Prostate gland (tissue), 2 donors: ENCODE results near the gene RHAG. TPM values are rescaled to one million over a fixed set of nuclear protein-coding genes. Genes with fewer than 3 reads are reported as not detected.
"Not testable (repeated sequence)": the region's sequence is repeated elsewhere in the genome, so short reads cannot be mapped to it uniquely, and the experiment has no call there.

ENCODE experiments used
- DNase-seq: peaks from one replicate; pipeline ENCODE4 v3.0.0-alpha.2; 2019; ENCODE audit warnings: low spot score
- H3K27ac ChIP-seq, 2 donors: fragments of 200-600 bp; sonication (generic); 2 replicates each; pipeline ENCODE4 v1.5.1; 2017 to 2019
- H3K27me3 ChIP-seq: fragments of 200-600 bp; sonication (generic); replicated peaks from 2 replicates; pipeline ENCODE4 v1.5.1; 2019; ENCODE audit not compliant: insufficient read depth
- H3K36me3 ChIP-seq, 2 donors: fragments of 200-600 bp; sonication (generic); 1 replicate in 1 of 2; 2 replicates in 1 of 2; pipeline versions ENCODE4 v1.5.1 to v1.8.1; 2017 to 2019
- H3K4me1 ChIP-seq: fragments of 200-600 bp; sonication (generic); replicated peaks from 2 replicates; pipeline ENCODE4 v1.5.1; 2019
- H3K4me3 ChIP-seq, 2 donors: fragments of 200-600 bp; sonication (generic); 2 replicates each; pipeline ENCODE4 v1.5.1; 2017 to 2019
- H3K9me3 ChIP-seq: fragments of 200-600 bp; sonication (generic); 2 replicates; pipeline ENCODE4 v1.5.1; 2017
- CTCF ChIP-seq, 4 experiments: fragments of 200-600 bp in 2 of 4; fragments of 450-650 bp in 2 of 4; sonication (generic) in 2 of 4; IDR thresholded peaks; 1 replicate in 3 of 4; 2 replicates in 1 of 4; pipeline ENCODE4 v1.5.1; 2016 to 2019; ENCODE audit warnings: antibody characterized with exemption in 4 of 4, mild to moderate bottlenecking in 2 of 4, moderate library complexity in 2 of 4
- POLR2A ChIP-seq: fragments of 450-650 bp; IDR thresholded peaks from one replicate; pipeline ENCODE4 v1.6.1; 2016; ENCODE audit warnings: antibody characterized with exemption, mild to moderate bottlenecking
- POLR2AphosphoS5 ChIP-seq: sonication (generic); formaldehyde crosslinking; IDR thresholded peaks from one replicate; pipeline ENCODE4 v1.6.1; 2017; ENCODE audit warnings: antibody characterized with exemption
- WGBS: methylation state at CpG from one replicate; pipeline ENCODE4 v1.1.5; 2018; 5-methylcytosine and 5-hydroxymethylcytosine counted together
- intact Hi-C: fragments of 100-400 bp; cut with DNase I; formaldehyde crosslinking; loops from one replicate; pipeline ENCODE4 v1.14.2; 2022
- total RNA-seq, 2 donors: library from RNA; depleted of rRNA; stranded (reverse); fragments of >200 nt; gene quantifications; one replicate each; pipeline ENCODE4 v1.1.0, GENCODE V29; 2016

The RHAG gene
- total RNA-seq, 2 donors from 2014 or later, result not detected

DNA sequence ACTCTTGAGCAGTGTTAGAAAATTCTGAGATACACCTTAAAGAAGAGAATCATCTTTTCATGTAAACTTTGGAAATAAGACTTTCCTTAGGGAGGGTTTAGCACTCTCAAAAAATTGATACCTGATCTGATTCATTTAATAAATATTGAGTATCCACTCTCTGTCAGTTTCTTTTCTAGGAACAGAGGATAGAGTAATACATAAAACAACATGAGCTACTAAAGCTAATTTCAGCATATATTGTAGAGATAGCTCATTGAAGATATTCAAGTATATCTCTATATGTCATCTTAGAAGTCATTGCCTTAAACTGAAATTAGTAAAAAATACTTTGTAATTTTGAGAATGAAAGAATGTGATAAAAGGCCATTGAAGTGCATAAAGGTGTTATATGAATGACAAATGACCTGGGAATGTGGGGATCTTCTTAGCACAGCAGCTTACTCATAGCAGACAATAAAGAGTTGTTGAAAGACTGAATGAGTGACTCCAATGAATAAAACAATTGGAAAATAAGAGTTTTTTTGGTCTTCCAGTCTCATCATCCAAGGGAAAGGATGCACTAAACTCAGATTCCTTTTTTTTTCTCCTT, 29.2 kb downstream of the RHAG start:
- no peaks in the 10 kb centered on the region for H3K4me1 ChIP-seq
- DNase-seq, result no peak
- no peaks in the 10 kb centered on the region for H3K9me3 ChIP-seq
- H3K4me3 ChIP-seq, result no peak overlapping the region
- no peak overlapping the region for H3K27ac ChIP-seq
- no peaks in the 10 kb centered on the region for H3K27me3 ChIP-seq
- H3K36me3 ChIP-seq, result no peaks in the 10 kb centered on the region
- TF ChIP-seq CTCF (IDR thresholded peaks at IDR 0.05) (peak in 2 of 4 experiments; percentile 6 to 7), POLR2A (no peak), POLR2AphosphoS5 (no peak)
- intact Hi-C loops, result no loop called here

DNA sequence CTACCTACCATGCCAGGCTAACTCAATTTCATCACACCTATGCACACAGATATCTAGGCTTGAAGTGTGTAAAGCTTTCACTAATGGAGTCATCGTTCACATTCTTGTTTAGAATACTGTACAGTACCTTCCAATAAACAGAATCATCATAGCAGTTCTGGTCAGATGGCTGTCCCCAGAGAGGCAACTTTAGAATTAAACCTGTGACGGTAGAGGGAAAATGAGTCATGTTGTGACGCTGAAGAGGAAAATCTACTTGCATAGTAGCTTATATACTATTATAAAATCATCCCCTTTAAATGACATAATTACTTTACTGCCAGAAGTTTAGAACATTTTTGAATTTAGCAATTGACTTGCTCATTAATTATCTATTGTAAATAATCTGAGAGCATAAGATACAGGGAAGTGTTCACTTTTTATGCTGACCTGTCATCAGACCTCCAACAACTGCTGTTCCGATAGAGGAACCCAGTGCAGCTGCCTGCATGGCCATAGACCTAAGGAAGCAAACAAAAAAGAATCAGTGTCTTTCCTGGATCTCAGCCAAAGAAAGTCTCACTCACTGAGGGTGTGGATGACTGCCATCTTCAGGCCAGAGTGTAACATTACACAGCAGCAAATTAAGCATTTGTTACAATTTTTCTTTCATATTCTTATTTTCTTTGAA, 29.8 kb downstream of the RHAG start:
- H3K4me1 ChIP-seq, result no peaks in the 10 kb centered on the region
- 28% methylated on average over 4 of the region's 4 CpGs for WGBS
- TF ChIP-seq POLR2AphosphoS5 (peak; percentile 45), CTCF (IDR thresholded peaks at IDR 0.05) (peak; percentile 38 to 85 (median 76)), POLR2A (no peak)
- no peaks in the 10 kb centered on the region for H3K27me3 ChIP-seq
- intact Hi-C loops, result no loop called here
- no peak overlapping the region for H3K27ac ChIP-seq
- no peaks in the 10 kb centered on the region for H3K9me3 ChIP-seq
- peak; percentile 52 for DNase-seq
- no peak overlapping the region for H3K4me3 ChIP-seq
- no peaks in the 10 kb centered on the region for H3K36me3 ChIP-seq

GRCh38 chr6:49604080-49604479, 32.6 kb downstream of the RHAG start:
- intact Hi-C loops, H3K4me1 ChIP-seq, DNase-seq: not testable (repeated sequence)

GRCh38 chr6:49587262-49587661, 49.4 kb downstream of the RHAG start:
- 88% methylated on average over 5 of the region's 5 CpGs for WGBS
- H3K4me1 ChIP-seq, intact Hi-C loops: not testable (repeated sequence)

More at GRCh38 chr6:49604080-49604479, 32.6 kb downstream of the RHAG start:
- not testable (repeated sequence) for H3K9me3 ChIP-seq, H3K27ac ChIP-seq, H3K27me3 ChIP-seq, H3K36me3 ChIP-seq, H3K4me3 ChIP-seq
- WGBS, result 96% methylated on average over 3 of the region's 3 CpGs

DNA sequence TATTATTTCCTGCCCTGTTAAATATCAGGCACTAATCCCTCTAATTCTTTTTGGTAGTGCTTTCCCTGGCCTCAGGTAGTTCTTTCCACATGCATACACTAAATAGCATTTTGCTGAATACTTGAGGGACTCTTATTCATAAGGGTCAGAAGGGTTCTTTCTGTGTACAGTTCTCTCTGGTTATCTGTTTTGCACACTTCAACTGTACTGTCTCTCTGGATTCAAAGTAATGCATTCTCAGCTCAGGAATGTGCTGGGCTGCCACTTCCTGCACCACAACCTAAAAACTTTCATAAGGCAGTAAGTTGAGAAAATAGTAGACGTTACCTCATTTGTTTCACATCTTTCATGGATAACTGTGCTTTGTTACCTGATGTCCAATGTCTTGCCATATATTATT, 54.1 kb downstream of the RHAG start:
- 41% methylated on average over 1 of the region's 1 CpG for WGBS
- intact Hi-C loops, result no loop called here
- H3K27ac ChIP-seq, result no peak overlapping the region
- no peak for DNase-seq
- H3K36me3 ChIP-seq, result no peaks in the 10 kb centered on the region
- no peak overlapping the region for H3K4me3 ChIP-seq
- no peaks in the 10 kb centered on the region for H3K4me1 ChIP-seq
- H3K9me3 ChIP-seq, result no peaks in the 10 kb centered on the region
- TF ChIP-seq POLR2A (no peak), CTCF (IDR thresholded peaks at IDR 0.05) (no peak), POLR2AphosphoS5 (no peak)
- no peaks in the 10 kb centered on the region for H3K27me3 ChIP-seq

More at GRCh38 chr6:49587262-49587661, 49.4 kb downstream of the RHAG start:
- H3K27ac ChIP-seq, DNase-seq, H3K36me3 ChIP-seq, H3K4me3 ChIP-seq, H3K9me3 ChIP-seq, H3K27me3 ChIP-seq: not testable (repeated sequence)

- Histone ChIP-seq H3K9me3 (no peaks in the 10 kb centered on the region), H3K4me1 (no peaks in the 10 kb centered on the region), H3K27ac (no peak overlapping the region), H3K4me3 (no peak overlapping the region), H3K27me3 (no peaks in the 10 kb centered on the region), H3K36me3 (no peaks in the 10 kb centered on the region)
- no peak for TF ChIP-seq POLR2AphosphoS5
- no peak for TF ChIP-seq CTCF (IDR thresholded peaks at IDR 0.05)
- no peak for TF ChIP-seq POLR2A
- intact Hi-C loops, result no loop called here
- DNase-seq, result no peak
These were observed 57.0 kb downstream of the RHAG start for GRCh38 chr6:49579649-49580048.
